KOPT-K1 (cell line): ENCODE results near the gene BSG.

Experiments
- H3K27ac ChIP-seq: fragments of 200-600 bp; sonication (generic); 2 replicates; pipeline ENCODE4 v1.5.1; 2016; ENCODE audit warnings: antibody characterized with exemption, mild to moderate bottlenecking, low read depth, low read length; ENCODE audit not compliant: poor library complexity, severe bottlenecking
- H3K36me3 ChIP-seq: fragments of 200-600 bp; sonication (generic); 2 replicates; pipeline ENCODE4 v1.5.1; 2017; ENCODE audit warnings: antibody characterized with exemption, mild to moderate bottlenecking, low read length, moderate library complexity; ENCODE audit not compliant: insufficient read depth
- H3K9me3 ChIP-seq: fragments of 200-600 bp; sonication (generic); 2 replicates; pipeline ENCODE4 v1.5.1; 2017; ENCODE audit warnings: antibody characterized with exemption, low read length, mild to moderate bottlenecking; ENCODE audit not compliant: insufficient read depth, poor library complexity, severe bottlenecking

Gene BSG

DNA sequence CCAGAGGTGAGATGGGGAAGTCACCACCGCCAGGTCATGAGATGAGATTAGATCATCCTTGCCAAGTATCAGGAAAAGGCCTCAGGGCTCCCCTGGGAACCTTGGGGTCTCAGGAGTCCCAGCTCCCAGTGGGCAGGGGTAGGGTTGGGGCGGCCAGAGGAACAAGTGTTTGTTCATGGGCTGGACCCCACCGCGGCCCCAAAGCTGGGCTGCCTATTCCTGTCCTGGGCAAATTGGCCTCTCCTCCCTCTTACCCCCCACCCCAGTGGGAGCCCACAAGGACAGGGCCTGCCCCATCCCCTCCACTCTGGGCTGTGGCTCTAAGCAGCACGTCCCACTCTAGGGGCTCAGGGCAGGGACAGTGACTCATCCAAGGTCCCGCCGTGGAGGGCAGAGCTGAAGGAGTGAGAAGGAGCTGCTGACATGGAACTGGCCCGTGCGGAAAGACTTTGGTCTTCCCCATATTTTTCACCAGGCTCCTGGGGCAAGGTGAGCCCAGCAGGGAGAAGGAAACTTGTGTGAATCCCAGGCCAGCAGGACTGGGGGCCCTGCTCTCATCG, 13.2 kb downstream of the BSG start:
- Histone ChIP-seq H3K27ac (no peak overlapping the region), H3K9me3 (no peaks in the 10 kb centered on the region), H3K36me3 (peaks cover 27% of the 10 kb centered on the region)

DNA sequence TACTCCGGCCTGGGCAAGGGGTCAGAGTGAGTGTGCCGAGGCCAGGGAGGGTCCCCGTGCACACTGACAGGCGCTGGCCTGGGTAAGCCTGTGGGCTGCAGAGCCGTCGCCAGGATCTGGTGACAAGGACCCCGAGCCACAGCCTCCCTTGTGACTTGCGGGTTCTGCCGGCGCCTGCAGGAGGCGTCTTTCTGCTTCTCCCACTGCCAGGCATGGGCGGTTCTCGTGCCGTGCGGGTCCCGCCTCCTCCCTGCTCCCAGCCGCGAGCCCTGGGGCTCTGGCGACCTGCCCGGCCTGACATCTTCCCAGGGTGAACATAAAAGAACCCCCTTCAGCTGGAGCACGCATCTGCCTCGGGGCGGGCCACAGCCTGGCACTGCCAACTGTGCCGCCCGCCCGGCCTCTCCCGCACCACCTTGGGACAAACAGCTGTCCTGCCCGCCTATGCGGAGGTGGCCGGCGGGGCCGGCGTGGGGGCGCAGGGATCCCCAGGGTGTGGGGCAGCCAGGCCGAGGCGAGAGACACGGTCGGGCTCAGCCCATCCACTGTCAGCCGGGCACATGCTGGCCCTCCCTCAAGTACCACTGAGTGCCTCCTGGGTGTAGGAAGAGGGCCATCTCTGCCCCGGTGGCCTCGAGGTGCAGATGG, 15.8 kb downstream of the BSG start:
- H3K9me3 ChIP-seq, result no peaks in the 10 kb centered on the region
- H3K27ac ChIP-seq, result no peak overlapping the region
- H3K36me3 ChIP-seq, result peaks cover 5% of the 10 kb centered on the region; the same call in 1 of the 2 replicates

DNA sequence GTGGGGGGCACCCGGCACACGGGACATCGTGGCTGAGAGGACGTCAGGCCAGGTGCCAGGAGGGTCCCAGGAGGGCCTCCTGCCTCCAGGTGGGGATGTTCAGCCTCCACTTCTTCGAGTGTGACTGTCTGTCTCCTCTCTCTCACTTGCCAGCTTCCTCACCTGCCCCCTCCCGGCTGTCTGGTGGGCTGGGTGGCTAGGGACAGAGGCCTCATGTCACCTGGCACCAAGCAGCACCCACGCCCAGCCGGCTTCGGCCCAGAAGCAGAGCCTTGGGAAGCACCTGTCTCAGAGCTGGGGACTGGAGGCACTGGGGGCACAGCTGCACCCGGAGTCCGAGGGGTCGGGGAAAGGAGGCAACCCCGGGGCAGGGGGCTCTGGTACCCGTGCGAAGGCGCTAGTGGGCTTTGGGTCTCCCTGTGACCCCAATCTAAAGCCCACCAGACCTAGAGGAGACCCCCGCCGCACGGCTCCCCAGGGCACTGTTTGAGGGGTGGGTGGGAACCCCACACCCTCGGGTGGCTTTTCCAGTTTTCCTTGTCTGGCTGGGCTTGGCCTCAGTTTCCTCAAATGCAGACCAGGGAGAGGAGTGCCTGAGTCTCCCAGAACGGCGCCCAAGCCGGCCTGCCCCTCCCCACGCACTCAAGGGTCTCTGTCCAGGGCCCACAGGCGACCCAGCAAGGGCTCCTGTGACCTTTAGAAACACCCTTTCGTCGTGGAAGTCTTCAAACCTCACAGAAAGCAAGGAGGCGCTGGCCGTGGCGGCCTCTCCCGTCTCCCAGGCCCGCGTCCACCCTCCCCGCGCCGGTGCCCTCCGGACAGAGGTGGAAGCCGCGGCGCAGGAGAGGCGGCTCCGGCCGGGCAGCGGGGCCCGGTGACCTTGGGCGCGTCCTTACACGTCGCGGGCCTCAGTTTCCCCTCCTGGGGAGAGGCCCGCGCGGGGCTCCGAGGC, 16.6 kb downstream of the BSG start:
- Histone ChIP-seq H3K36me3 (no peaks in the 10 kb centered on the region; the same call in 1 of the 2 replicates), H3K27ac (no peak overlapping the region), H3K9me3 (no peaks in the 10 kb centered on the region)

DNA sequence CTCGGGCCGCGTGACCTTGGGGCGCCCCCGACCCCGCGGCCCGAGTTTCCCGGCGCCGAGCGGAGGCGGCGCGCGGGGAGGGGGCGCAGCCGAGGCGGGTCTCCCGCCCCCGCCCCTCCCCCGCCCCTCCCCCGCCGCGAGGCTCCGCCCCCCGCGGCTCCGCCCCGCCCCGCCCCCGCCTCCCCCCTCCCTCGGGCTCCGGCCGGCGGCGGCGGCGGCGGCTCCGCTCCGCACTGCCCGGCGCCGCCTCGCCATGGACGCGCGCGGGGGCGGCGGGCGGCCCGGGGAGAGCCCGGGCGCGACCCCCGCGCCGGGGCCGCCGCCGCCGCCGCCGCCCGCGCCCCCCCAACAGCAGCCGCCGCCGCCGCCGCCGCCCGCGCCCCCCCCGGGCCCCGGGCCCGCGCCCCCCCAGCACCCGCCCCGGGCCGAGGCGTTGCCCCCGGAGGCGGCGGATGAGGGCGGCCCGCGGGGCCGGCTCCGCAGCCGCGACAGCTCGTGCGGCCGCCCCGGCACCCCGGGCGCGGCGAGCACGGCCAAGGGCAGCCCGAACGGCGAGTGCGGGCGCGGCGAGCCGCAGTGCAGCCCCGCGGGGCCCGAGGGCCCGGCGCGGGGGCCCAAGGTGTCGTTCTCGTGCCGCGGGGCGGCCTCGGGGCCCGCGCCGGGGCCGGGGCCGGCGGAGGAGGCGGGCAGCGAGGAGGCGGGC, 17.4 kb downstream of the BSG start, which contains the start of gene HCN2:
Gene HCN2 (plus strand): TSS at position 189 of the 703 bp plus-strand sequence. CDS start 65 bp downstream, at position 254.
- Histone ChIP-seq H3K27ac (no peak within 1 kb of the TSS), H3K36me3 (no peaks in the 10 kb centered on the region), H3K9me3 (no peaks in the 10 kb centered on the region)

DNA sequence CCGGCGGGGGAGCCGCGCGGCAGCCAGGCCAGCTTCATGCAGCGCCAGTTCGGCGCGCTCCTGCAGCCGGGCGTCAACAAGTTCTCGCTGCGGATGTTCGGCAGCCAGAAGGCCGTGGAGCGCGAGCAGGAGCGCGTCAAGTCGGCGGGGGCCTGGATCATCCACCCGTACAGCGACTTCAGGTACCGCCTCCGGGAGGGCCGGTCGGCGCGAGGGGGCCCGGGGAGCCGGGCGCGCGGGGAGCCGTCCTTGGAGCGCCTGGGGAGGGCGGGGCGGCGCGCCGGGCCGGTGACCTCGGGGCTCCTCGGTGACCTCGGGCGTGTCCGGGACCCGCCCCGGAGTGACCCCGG, 18.0 kb downstream of the BSG start:
- H3K9me3 ChIP-seq, result no peaks in the 10 kb centered on the region
- no peaks in the 10 kb centered on the region for H3K36me3 ChIP-seq
- H3K27ac ChIP-seq, result no peak overlapping the region

DNA sequence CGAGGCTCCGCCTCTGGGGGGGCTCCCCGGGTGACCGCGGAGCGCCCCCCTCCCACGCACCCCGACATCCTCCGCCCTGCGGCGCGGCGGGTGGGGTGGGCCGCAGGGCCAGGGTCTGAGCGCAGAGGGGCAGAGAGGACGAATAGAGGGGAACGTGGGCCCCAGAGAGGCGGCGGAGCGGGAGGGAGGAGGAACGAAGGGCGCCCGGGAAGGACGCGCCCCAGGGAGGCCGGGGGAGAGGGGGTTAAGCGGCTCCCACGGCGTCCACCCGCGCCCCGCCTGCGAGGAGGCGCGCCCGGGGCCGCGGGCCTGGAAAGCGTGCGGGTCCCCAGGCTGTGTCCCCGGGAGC, 18.3 kb downstream of the BSG start:
- no peaks in the 10 kb centered on the region for H3K9me3 ChIP-seq
- H3K27ac ChIP-seq, result no peak overlapping the region
- no peaks in the 10 kb centered on the region for H3K36me3 ChIP-seq

DNA sequence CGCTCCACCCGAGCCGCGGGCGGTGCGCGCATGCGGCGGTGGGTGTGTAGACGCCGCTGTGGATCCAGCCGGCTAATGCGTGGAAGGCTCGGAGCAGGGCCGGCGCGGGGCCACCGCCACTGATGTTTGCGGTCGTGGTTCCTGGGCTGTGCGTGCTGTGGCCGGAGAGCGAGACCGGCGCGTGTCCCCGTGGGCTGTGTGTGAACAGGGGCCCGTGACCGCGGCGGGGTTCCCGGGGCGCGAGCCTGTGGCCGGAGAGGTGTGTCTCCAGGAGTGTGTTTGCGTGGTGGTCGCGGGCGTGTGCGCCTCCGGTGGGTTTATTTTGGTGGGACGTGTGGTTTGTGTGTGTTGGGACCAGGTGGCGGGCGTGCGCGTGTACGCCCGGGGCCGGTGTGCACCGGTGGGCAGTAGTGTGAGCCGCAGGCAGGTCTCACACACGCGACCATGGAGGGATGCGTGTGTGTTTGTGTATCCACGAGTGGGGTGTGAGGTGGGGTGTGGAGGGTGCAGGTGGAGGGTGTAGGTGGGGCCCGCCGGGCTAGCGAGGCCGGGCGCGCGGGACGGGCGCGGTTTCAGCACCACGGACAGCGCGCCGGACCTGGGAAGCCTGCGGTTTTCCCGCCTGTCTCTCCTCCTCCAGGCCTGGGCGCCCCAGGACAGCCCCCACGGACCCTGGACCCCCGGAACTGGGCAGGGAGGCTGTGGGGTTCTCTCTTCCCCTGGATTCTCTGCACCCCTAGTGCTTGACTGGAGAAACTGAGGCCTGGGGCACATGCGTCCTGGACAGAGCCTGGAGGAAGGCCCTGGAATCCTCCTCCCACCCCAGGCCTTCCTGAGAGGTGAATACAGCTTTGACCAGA, 18.9 kb downstream of the BSG start:
- Histone ChIP-seq H3K36me3 (no peaks in the 10 kb centered on the region), H3K9me3 (no peaks in the 10 kb centered on the region), H3K27ac (no peak overlapping the region)

DNA sequence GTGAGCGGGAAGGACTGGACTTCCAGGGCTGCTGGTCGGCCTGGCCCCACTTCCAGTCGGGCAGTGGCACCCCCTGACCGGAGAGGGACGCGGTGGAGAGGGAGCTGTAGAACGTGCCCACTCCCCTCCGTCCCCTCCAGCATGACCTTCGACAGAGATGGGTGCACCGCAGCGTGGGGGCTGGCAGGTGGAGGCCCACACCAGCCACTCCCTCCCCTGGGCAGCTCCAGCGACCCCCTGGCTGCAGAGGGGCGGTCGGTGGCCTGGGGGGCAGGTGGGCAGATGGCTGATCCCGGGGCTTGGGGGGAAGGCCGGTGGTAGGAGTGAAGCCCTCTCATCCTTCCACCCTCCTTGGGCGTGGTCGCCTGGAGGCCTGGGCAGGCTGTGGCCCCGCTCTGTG, 19.7 kb downstream of the BSG start:
- Histone ChIP-seq H3K9me3 (no peaks in the 10 kb centered on the region), H3K36me3 (no peaks in the 10 kb centered on the region), H3K27ac (no peak overlapping the region)

DNA sequence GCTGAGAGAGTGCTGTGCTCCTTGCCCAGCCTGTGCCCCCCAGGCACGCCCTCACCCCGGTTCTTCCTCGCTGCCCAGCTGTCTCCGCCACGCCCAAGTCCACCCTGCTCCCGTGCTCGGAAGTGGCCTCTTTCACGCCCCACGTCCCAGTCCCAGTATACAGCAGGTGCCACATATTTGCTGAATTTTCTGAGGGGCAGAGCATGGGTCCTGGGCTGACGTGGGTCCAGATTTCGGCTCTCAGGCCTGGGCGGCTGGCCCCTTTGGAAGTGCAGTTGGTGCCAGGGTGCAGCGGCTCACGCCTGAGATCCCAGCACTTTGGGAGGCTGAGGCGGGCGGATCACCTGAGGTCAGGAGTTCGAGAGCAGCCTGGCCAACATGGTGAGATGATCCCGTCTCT, 20.7 kb downstream of the BSG start:
- Histone ChIP-seq H3K36me3 (no peaks in the 10 kb centered on the region), H3K9me3 (no peaks in the 10 kb centered on the region), H3K27ac (no peak overlapping the region)

DNA sequence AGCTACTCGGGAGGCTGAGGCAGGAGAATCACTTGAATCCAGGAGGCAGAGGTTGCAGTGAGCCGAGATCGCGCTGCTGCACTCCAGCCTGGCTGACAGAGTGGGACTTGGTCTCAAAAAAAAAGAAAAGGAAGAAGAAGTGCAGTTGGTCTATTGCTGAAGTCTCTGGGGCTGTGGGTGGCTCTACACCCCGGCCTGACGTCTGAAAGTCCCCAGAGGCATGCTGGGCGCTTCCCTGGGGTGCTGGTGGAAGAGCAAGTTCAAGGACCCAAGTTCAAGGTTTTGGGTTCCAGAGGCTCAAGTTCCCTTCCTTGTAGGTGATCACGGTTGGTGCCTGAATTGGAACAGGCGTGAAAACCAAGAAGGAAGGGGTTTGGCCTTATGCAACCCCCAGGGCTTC, 21.1 kb downstream of the BSG start:
- Histone ChIP-seq H3K36me3 (no peaks in the 10 kb centered on the region), H3K27ac (no peak overlapping the region), H3K9me3 (no peaks in the 10 kb centered on the region)

DNA sequence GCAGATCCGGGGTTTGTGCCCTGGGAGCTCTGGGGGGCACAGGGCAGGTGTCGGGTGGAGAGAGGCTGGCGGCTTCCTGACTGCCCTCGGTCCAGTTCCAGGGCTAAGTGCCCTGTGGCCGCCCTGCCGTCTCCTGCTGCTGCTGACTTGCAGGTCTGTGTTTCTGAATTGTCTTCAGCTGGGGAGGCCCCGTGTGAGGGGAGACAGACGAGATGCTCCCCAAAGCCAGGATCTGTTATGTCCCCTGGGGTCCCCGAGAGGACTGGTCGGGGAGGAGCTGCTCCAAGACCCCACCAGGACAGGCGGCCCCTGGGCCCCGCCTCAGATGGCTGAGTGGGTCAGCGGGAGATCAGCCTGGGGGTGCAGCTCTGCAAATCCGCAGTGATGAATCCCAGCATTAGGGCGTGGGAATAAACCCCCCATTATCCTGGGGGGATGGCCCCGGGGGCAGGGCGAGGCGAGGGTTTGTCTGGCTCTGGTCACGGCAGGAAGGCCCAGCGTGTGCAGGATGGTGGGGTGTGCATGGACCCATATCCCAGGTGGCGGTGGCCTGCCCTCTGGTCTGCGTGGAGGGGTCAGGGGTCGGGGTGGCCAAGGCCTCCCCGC, 22.0 kb downstream of the BSG start:
- H3K9me3 ChIP-seq, result no peaks in the 10 kb centered on the region
- H3K36me3 ChIP-seq, result no peaks in the 10 kb centered on the region
- H3K27ac ChIP-seq, result no peak overlapping the region

DNA sequence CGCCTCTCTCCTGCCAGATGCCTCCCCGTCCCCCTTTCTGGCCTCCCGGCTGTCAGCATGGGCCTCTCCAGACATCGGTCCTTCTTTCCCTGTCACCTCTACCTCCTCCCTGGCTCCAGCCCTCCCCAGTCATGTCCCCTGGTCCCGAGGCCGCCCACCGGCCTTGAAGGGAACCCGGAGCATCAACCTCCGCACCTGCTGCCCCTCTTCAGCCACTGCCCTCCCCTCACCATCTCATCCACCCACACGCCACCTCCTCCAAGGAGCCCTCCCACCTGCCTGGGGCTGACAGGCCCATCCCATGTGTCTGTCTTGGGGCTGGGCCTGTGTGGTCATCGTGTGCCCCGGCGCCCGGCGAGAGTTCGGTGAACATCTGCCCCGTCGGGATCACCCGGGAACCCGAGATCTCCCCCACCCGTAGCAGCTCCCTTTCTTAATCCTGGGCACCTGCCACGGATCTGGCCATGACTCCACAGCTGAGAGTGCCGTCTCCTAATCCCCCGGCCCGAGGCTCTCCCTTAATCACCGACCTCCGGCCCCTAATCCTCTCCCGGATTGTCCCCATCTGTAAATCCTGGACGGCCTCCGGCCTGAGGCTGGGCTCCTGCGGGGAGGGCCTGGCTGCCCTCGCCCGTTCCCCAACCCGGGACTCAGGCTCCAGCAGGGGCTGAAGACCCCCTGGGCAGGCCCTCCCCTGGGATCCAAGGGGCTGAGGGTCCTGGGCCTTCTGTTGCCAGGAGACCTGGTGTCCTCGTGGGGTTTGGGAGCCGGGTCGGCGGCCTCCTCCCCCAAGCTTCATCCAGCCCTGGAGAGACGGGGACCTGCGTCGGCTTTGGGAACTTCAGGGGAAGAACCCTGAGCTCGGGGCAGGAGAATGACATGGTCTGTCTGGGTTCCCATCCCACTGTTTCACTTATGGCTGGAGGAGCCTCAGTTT, 23.2 kb downstream of the BSG start:
- Histone ChIP-seq H3K27ac (no peak overlapping the region), H3K9me3 (no peaks in the 10 kb centered on the region), H3K36me3 (no peaks in the 10 kb centered on the region)

DNA sequence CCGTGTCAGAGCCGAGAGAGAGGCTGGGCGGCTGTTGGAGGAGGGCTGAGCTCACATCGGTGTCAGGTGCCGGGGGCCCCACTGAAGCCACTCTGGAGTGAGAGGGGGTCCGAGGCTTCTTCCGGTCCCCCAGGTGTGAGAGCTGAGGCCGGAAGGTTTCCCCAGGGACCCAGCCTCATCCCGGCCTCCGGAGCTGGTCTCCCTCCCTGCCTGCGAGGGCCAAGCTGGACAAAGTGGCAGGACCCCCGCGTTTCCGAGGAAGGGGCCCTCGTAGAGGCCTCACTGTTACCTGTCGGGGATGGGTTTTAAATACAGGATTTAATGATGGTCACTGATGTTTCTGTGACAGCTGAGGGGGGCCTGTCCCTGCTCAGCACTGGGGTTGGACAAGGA, 23.9 kb downstream of the BSG start:
- Histone ChIP-seq H3K9me3 (no peaks in the 10 kb centered on the region), H3K27ac (no peak overlapping the region), H3K36me3 (no peaks in the 10 kb centered on the region)
